GM13977 (cell line): ENCODE measurements around the gene FOLR2.

Experiments
- DNase-seq: peaks from one replicate; pipeline ENCODE4 v3.0.0; 2012; ENCODE audit warnings: low spot score
- CTCF ChIP-seq: IDR thresholded peaks from 2 replicates; pipeline ENCODE4 v1.5.1; 2012; ENCODE audit warnings: mild to moderate bottlenecking, control low read depth; ENCODE audit not compliant: insufficient read depth; ENCODE audit errors: extremely low read depth, missing control alignments
- in situ Hi-C: fragments of 300-500 bp; cut with MboI; formaldehyde crosslinking; loops from one replicate; pipeline ENCODE4 v1.12.0; 2022; ENCODE audit warnings: low sequenced_read_pairs, low pct_unique_long_range_greater_than_20kb, mixed read lengths, inconsistent platforms; ENCODE audit not compliant: unreplicated experiment

The FOLR2 gene

GRCh38 chr11:72239313-72239848, 22.8 kb downstream of the FOLR2 start:
- in situ Hi-C loops, result no loop called here
- no peak for TF ChIP-seq CTCF
- peak; percentile 82 for DNase-seq

GRCh38 chr11:72239849-72240460, 23.4 kb downstream of the FOLR2 start:
- no peak for TF ChIP-seq CTCF
- in situ Hi-C loops, result no loop called here
- DNase-seq, result no peak

- no peak for TF ChIP-seq CTCF
- DNase-seq, result peak; percentile 67
- in situ Hi-C loops, result no loop called here
Observed at GRCh38 chr11:72240461-72241290, 24.1 kb downstream of the FOLR2 start.

GRCh38 chr11:72241291-72241781, 24.7 kb downstream of the FOLR2 start:
- peak; percentile 45 for DNase-seq
- TF ChIP-seq CTCF, result no peak
- in situ Hi-C loops, result no loop called here

GRCh38 chr11:72242141-72242540, 25.5 kb downstream of the FOLR2 start:
- in situ Hi-C loops, result no loop called here
- no peak for TF ChIP-seq CTCF
- peak; percentile 33 for DNase-seq

GRCh38 chr11:72243173-72244059, 26.8 kb downstream of the FOLR2 start:
- no peak for TF ChIP-seq CTCF
- peak; percentile 36 for DNase-seq
- in situ Hi-C loops, result no loop called here
